Coronary artery (tissue), 2 donors: ENCODE results near the gene STK35.

Source experiments
- DNase-seq: peaks from one replicate; pipeline ENCODE4 v3.0.0-alpha.2; 2017; ENCODE audit warnings: low spot score
- H3K27ac ChIP-seq, 2 donors: fragments of 200-600 bp; sonication (generic); one replicate each; pipeline ENCODE4 v1.5.1; 2016 to 2019
- H3K4me3 ChIP-seq: fragments of 200-600 bp; sonication (generic); 2 replicates; pipeline ENCODE4 v1.5.1; 2016; ENCODE audit warnings: mild to moderate bottlenecking, moderate library complexity
- CTCF ChIP-seq: fragments of 200-600 bp; sonication (generic); IDR thresholded peaks from one replicate; pipeline ENCODE4 v1.5.1; 2019; ENCODE audit warnings: antibody characterized with exemption

The STK35 gene

DNA sequence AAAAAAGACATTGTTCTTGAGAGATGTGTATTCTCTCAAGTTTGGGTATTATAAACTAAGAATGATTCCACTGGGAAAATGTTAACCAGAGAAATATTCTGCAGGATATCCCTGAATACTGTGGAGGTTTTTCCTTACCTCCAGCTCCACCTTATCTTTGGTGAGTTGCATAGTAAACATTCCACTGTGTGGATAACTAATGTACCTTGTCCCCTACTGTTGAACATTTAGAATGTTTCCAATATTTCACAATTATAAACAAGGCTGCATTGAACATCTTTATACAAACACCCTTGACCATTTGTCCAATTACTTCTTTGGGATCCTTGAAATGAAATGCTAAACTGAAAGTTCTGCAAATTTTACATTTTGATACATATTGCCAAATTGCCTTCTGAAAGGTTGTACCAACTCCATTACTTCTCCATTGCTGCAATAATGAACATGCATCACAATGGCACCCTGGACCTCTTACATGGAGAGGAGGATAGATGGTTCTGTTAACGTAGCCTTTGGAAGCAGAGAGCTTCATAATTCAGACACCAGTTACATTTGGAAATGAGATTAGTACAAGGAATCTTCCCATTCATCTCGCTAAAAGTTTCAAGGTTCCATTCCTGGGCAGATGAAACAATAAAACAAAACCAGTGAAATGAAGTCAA, 35.0 kb upstream of the STK35 start:
- no peak for DNase-seq

GRCh38 chr20:2080532-2081224, 20.9 kb upstream of the STK35 start:
- H3K4me3 ChIP-seq = no peak overlapping the region
- no peak overlapping the region for H3K27ac ChIP-seq
- TF ChIP-seq CTCF = no peak
- DNase-seq = no peak

More for the DNA sequence above, 35.0 kb upstream of the STK35 start:
- TF ChIP-seq CTCF = no peak
- H3K27ac ChIP-seq = no peak overlapping the region
- H3K4me3 ChIP-seq = no peak overlapping the region

DNA sequence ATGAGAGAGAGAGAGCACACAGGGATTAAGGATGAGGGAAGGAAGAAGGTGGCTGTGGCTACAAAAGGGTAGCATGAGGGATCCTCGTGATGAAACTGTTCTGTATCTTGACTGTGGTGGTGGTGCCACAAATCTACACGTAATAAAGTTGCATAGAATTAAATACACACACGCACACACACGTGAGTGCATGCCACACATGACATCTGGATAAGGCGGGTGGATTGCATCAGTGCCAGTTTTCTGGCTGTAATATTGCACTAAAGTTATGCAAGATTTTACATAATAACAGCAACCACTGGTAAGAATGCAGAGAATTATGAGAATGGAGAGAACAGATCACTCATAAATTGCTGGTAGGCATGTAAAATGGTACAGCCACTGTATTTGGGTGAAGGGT, 16.9 kb upstream of the STK35 start:
- H3K27ac ChIP-seq = no peak overlapping the region
- no peak for TF ChIP-seq CTCF
- H3K4me3 ChIP-seq = no peak overlapping the region
- no peak for DNase-seq

GRCh38 chr20:2086177-2086979, 15.2 kb upstream of the STK35 start:
- H3K4me3 ChIP-seq = no peak overlapping the region
- H3K27ac ChIP-seq = no peak overlapping the region
- DNase-seq = no peak
- no peak for TF ChIP-seq CTCF

DNA sequence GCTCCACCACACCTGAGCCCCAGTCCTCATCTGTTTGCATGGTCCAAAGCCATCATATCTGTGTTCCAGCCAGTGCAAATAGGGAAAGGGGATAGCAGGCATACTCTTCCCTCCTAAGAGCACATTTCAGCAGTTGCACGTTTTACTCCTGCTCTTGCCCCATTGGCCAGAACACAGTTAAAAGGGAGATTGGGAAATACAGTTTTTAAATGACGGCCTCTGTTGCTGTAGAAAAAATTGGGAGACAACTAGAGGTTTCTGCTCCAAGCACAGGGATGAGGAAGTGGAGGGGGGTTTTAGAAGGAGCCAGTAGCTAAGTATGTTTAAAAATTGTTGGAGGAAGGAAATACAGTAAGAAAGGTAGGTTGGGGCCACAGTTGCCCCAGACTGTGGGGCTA, 14.6 kb upstream of the STK35 start:
- DNase-seq = no peak
- Histone ChIP-seq H3K4me3 (no peak overlapping the region), H3K27ac (no peak overlapping the region)
- no peak for TF ChIP-seq CTCF

DNA sequence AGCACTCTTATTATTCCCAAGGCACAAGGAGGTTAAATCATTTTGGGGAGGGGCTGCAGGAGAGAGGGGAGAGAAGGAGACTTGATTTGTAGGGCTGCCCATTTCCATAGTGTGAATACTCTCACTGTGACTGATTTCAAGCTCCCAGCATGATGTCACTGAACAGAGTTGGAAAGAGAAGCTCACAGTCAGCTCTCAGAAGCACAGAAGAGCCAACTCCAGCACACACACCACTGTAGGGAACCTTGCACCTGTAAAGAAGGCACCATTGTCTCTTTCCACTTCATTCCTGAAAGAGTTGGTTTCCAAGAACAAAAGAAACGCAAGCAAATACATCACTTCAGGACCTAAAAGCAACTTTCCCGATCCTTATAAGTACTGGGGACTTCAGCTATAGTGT, 12.7 kb upstream of the STK35 start:
- no peak overlapping the region for H3K4me3 ChIP-seq
- TF ChIP-seq CTCF = no peak
- H3K27ac ChIP-seq = no peak overlapping the region
- DNase-seq = no peak
